HG03520 (cell line): ENCODE results near the gene NCS1.

ENCODE experiments used
- ATAC-seq: cut with Tn5 transposase; IDR thresholded peaks from one replicate; pipeline ENCODE4 v1.9.1; 2021; ENCODE audit warnings: mild to moderate bottlenecking, moderate library complexity; ENCODE audit not compliant: unreplicated experiment

The NCS1 gene

GRCh38 chr9:130174920-130175321 lies 2.7 kb downstream of the NCS1 start:
- ATAC-seq = no peak

DNA sequence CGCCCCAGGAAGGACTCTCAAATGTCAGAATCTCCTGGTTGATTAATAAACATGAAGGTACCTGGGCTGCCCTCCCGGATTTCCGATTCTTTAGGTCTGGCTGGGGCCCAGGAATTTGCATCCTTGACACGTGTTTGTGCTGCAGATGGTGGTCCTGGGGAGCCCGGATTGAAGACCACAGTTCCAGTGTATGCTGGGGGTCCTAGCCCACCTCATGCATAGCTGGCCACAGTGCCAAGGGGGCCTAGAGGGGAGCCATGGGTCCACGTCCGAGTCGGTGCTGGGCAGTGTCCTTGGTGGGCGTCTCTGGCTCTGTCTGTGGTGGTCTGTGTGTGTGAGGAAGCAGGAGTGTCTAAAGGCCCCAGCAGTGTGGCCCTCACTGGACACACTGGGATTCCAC lies 3.2 kb downstream of the NCS1 start:
- ATAC-seq = no peak

DNA sequence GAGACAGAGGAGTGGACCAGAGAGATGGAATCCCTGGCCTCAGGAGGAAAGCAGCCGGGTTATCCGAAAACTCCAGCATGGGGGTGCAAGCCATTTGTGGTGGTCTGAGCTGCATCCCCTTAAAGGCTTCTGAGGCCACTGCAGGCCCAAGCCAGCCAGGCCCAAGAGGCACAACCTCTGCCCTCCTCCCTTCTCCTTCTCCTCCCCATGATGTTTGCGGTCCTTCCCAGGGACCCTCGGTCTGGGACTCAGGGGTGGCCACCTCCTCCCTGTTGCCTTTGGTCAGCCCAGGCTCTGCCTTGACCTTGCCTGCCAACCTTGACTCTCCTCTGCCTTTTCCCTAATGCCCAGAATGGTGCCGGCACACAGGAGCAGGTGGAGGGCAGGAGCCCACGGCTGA lies 4.6 kb downstream of the NCS1 start:
- no peak for ATAC-seq

GRCh38 chr9:130177898-130178805 lies 5.9 kb downstream of the NCS1 start:
- no peak for ATAC-seq

DNA sequence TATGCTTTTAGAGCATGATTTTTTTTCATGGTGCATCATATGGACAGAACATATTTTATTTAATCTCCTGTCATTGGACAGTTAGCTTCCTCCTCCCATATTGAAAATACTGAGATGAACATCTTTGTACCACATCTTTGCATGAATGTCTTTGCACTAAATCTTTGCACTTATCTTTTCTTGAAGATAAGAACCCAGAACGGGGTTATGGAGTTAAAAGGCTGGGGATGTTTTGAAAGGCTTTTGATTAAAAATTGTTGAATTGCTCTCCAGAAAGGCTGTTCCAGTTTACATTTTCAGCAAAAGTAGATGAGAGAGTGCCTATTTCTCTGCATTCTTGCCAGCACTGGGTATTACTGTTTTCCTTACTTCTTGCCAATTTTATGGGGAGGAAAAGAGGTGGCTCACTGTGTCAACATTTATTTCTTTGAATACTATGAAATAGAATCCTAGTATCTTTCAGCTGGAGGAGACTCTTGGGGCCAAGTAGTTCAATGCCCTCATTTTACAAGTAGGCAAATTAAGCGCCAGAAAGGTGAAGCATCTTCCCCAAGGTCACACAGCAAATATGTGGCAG lies 7.2 kb downstream of the NCS1 start:
- no peak for ATAC-seq

GRCh38 chr9:130180516-130180915 lies 8.3 kb downstream of the NCS1 start:
- ATAC-seq = no peak

DNA sequence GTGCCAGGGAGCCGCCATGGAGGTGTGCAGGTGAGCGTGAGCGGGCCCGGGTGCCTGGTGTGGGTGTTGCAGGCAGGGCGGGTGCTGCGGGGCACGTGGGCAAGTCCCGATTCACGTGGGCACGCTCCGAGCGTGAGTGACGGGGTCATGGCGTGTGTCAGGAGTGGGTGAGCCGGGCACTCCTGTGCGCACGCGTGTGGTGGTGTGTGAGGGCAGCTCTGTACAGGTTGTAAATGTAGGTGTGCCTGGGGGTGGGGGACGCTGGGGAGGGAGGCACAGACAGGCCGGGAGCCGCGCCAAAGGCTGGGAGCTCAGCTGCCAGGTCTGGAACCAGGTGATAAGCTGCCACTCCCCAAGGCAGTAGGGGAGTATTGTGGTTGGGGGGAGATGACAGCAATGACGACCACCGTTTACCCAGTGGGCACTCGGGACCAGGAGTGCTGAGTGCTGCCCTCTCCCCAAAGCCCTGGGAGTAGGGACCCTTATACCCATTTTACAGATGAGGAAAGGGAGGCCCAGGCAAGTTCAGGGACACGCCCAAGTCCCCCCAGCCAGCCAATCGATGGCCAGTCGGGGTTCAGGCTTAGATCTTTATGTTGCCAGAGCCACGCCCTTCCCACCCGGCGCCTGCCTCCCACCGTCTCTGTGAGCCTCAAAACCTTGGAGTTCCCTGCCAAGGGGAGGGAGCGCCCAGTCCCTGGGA lies 9.6 kb downstream of the NCS1 start:
- ATAC-seq = no peak

GRCh38 chr9:130182381-130182909 lies 10.2 kb downstream of the NCS1 start:
- ATAC-seq = no peak

- no peak for ATAC-seq
These were observed 11.0 kb downstream of the NCS1 start for GRCh38 chr9:130183133-130183762.

GRCh38 chr9:130185017-130185416 lies 12.8 kb downstream of the NCS1 start:
- ATAC-seq = no peak

GRCh38 chr9:130185490-130186031 lies 13.4 kb downstream of the NCS1 start:
- no peak for ATAC-seq

GRCh38 chr9:130186051-130186450 lies 13.8 kb downstream of the NCS1 start:
- ATAC-seq = no peak

GRCh38 chr9:130186839-130187522 lies 14.8 kb downstream of the NCS1 start:
- ATAC-seq = no peak

DNA sequence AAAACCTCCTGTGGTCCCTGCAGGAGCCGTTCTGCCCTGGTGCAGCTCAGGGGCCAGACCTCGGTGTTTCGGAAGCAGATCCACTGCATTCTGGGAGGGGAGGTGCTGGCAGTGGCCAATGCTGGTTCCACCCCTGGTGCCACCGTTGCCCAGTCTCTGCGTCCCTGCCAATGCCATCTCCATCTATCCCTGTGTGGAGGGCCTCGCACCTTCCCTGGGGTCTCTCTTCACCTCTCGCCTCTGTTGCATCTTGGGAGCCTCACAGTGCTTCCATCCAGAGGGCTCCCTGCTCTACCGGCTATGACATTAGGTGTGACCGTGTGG lies 15.3 kb downstream of the NCS1 start:
- no peak for ATAC-seq

- no peak for ATAC-seq
These were observed 16.8 kb downstream of the NCS1 start for GRCh38 chr9:130188860-130189481.

DNA sequence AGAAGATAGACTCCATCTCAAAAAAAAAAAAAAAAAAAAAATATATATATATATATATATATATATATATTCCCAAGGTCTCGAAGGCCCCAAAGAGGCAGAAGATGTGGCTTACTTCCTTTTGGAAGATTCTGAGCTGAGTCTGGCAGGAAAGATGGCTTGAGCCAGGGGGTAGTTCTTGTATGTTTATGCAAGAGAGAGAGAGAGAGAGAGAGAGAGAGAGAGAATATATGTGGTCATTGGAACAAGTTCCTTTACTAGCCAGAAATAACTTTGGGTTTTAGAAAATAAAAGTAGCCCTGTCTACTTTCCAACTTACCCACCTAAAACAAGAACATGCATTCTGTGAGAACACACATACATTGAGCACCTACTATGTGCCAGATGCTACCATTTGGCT lies 17.6 kb downstream of the NCS1 start:
- ATAC-seq = no peak

GRCh38 chr9:130191068-130191748 lies 19.0 kb downstream of the NCS1 start:
- no peak for ATAC-seq

DNA sequence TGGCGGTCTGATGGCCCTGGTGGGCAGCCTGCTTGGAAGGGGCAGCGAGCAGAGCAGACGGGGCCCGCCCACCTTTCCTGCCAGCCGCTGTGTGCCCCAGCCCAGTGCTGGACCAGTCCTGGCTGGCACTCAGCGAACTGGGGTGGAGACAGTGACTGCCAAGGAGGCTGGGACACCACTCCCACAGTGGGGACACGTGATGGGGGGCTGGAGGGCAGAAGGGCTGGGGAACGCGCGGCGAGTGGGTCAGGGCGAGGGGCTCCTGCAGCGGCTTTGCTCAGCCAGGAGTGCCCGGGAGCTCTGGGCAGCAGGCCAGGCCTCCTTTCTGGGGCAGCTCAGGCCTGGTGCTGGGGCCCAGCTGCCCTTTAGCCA lies 19.5 kb downstream of the NCS1 start:
- ATAC-seq = no peak

- ATAC-seq = no peak
These were observed 20.3 kb downstream of the NCS1 start for GRCh38 chr9:130192382-130192999.
